HG03571 (cell line): ENCODE measurements around the gene TMPRSS13.
"Not testable (repeated sequence)": the region's sequence is repeated elsewhere in the genome, so short reads cannot be mapped to it uniquely, and the experiment has no call there.

Experiments
- ATAC-seq: cut with Tn5 transposase; IDR thresholded peaks from one replicate; pipeline ENCODE4 v1.9.1; 2021; ENCODE audit not compliant: unreplicated experiment

Gene TMPRSS13

DNA sequence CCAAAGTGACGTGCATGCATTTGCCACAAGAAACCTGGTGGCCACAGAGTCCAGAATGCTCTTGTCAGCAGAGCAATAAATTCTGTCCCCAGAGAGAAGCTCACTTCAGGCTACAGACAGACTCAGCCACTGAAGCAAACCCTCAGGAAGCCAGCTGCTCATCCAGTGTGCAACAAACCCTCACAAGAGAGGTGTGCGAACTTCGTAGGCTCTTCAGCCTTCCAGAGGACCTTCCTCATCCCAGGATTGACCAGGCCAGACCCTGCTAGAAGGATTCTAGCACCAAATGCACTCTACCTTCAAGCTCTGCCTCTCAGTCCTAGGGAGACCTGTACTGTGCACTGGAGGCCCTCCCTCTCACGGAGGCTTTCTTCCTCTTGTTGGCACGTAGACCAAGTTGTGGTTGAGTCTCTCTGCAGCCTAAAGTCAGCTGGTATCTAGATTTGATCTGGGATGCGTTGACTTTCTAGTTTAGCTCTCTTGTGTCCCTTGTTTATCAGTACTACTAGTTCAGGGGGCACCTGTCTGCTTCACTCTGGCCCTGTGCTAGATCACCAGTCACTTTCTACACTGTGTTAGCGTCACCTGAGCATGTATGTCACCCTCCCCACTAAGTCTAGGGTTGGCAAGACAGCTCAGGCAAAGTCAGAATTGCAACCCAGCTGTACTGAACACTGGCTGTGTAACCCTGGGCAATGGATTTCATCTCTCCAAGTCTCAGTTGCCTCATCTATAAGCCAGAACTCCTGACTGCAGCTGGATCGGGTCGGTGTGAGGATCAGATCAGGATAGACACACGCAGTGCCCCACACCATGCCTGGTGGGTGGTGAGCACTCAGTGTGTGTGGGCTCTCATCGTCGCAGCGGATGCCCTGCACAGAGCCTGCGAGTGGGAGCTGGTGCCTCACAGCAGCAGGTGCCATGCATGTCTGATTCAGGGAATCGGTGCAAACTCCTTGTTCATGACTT lies 22.1 kb upstream of the TMPRSS13 start:
- ATAC-seq, result no peak

DNA sequence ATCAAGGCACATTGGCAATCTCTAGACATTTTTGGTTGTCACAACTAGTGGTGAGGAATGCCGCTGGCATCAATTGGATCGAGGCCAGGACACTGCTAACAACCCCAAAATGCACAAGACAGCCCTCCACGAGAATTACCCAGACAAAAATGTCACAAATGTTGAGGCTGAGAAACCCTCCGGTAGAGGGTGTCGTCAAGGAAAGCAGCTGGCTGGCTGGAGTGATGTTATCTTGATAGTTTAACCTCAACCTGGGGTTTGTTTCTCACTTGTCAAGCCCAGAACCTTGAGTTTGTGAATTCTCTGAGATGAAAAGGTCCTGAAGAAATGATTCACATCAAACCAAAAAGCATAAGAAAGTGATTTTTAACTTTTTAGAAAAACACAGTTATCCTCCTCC lies 21.1 kb upstream of the TMPRSS13 start:
- no peak for ATAC-seq

- no peak for ATAC-seq
These were observed 19.9 kb upstream of the TMPRSS13 start for GRCh38 chr11:117949062-117949461.

DNA sequence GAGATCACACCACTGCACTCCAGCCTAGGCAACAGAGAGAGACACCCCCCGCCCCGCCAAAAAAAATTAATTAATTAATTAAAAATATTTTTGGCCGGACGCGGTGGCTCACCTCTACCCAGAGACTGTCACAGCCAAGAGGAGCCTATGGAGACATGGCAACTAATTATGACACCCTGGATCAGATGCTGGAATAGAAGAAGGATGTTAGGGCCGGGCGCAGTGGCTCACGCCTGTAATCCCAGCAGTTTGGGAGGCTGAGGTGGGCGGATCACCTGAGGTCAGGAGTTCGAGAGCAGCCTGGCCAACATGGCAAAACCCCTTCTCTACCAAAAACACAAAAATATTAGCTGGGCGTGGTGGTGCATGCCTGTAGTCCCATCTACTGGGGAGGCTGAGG lies 19.3 kb upstream of the TMPRSS13 start:
- ATAC-seq, result not testable (repeated sequence)

DNA sequence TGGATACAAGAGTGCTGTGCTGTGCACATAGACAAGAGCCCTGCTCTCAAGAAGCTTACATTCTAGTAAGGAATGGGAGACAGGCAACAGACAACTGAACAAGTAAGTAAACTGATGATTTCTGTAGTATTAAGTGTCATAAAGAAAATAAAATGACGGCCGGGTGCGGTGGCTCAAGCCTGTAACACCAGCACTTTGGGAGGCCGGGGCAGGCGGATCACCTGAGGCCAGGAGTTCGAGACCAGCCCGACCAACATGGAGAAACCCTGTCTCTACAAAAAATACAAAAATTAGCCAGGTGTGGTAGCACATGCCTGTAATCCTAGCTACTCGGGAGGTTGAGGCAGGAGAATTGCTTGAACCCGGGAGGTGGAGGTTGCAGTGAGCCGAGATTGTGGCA lies 18.5 kb upstream of the TMPRSS13 start:
- not testable (repeated sequence) for ATAC-seq

DNA sequence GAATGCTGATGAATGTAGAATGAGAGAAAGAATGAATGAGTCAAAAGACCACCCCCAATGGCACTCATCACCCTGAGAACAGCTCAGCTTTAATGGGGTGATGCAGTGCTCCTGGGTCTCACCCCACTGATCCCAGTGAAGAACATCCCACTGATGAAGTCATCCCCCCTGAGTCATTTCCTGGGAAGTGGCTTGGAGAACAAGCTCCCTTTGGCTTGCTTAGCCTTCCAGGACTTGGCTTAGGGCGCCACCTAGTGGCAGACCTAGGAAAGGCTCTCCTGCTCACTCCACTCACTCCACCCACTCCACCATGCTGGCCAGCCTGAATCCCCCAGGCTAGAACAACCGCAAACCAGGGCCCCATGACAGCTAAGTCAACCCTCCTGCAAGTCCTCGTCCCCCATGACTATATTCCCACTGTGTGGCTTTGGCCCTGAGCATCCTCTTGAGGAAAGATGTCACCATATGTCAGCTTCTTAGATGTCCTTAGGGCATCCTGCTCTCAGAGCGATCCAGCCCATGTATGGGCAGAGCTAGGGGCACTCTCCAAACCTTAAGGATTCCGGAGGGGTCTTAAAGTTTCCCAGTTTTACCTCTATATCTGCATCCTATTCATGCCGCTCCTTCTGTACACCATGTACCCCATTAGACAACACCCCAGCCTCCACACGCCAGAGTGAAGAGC lies 17.8 kb upstream of the TMPRSS13 start:
- no peak for ATAC-seq

- no peak for ATAC-seq
These were observed 17.1 kb upstream of the TMPRSS13 start for GRCh38 chr11:117946156-117946841.

GRCh38 chr11:117945047-117945810 lies 16.0 kb upstream of the TMPRSS13 start:
- no peak for ATAC-seq

- ATAC-seq, result no peak
These were observed 15.4 kb upstream of the TMPRSS13 start for GRCh38 chr11:117944554-117944953.

DNA sequence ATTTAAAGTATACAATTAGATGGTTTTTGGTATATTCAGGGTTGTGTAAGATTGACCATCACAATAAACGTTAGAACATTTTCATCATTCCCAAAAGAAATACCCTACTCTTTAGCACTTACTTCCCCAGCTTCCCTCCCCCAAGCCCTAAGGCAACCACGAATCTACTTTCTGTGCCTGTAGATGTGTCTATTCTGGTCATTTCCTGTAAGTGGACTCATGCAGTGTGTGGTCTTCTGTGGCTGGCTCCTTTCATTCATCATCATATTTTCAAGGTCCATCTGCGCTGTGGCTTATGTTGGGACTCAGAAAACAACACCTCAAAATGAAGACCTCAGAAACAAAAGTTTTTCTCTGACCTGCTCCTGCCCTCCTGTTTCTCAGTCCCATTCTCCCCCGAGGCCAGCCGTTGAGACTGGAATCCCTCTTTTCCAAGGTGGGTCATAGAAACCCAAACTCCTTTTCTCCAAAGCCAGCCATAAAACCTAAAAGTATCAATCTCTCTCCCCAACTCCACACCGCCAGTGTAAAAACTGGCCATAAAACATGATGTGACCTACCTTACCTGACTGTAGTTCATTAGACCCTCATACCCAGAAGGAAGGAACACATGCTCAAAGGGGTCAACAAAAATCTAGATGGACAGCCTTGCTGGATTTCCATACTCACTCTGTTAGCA lies 12.9 kb upstream of the TMPRSS13 start:
- no peak for ATAC-seq

DNA sequence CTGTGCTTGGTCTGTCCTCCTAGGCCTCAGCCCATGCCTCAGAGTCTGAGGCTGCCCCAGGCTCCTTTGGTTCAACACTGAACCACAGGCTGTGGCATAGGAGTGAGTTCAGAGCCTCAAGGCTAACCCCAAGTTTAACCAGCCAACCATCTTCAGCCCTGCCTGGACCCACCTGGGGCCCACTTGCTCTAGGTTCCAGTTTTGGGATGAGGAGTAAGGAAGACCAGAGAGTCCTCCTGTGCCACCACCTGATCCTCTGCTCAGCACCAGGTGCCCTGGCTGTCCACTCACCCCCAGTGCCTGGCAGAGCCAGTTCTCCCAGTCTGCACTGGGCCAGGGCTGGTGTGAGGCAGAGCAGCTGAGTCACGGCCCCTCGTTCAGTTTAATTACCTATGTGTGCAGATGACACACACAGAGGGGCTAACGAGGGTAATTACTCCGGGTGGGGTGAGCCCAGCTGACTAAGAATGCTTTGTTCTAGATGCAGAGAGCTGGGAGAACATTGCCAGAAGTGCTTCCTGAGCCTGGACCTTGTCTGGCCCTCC lies 12.0 kb upstream of the TMPRSS13 start:
- ATAC-seq, result no peak

DNA sequence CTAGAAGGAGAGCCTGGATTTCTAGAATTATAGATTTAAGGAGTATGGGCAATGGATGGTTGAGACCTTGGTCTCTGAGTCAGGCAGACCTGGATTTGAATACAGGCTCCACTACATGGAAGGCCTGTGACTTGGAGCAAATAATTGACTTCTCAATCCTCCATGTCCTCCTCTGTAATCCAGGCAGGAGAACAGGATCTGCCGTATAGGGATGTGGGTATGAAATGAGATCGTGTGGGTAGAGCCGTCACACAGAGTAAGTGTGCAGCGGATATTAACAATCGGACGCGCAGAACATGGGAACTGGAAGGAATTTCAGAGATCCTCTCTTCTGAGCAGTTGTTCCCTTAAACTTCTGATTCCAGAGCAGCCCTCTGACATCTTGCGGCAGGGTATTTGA lies 11.5 kb upstream of the TMPRSS13 start:
- no peak for ATAC-seq

GRCh38 chr11:117936973-117937372 lies 7.8 kb upstream of the TMPRSS13 start:
- ATAC-seq, result no peak

GRCh38 chr11:117934526-117935307 lies 5.5 kb upstream of the TMPRSS13 start:
- no peak for ATAC-seq

- no peak for ATAC-seq
These were observed 4.7 kb upstream of the TMPRSS13 start for GRCh38 chr11:117933930-117934329.

DNA sequence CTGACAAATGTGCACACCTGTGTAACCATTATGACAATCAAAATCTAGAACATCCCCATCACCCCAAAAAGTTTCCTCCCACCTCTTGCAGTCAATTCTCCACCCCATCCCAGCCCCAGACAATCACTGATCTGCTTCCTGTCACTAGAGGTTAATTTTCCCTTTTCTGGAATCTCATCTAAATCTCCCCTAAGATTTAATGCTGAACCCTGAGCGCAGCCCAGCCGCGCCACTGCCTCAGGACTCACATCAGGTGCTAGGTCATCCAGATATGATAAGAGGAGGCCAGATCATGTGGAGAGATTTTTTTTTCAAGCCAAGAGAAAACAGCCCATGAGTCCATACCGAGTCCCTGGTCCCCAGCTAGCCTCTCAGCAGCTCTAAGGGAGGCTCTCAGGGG lies 4.3 kb upstream of the TMPRSS13 start:
- no peak for ATAC-seq

GRCh38 chr11:117932947-117933346 lies 3.7 kb upstream of the TMPRSS13 start:
- no peak for ATAC-seq

- no peak for ATAC-seq
These were observed 3.2 kb upstream of the TMPRSS13 start for GRCh38 chr11:117932426-117932825.

- no peak for ATAC-seq
These were observed 2.8 kb upstream of the TMPRSS13 start for GRCh38 chr11:117931971-117932370.
